Measurements from ENCODE around the gene SYP.
"Not testable (repeated sequence)": the region's sequence is repeated elsewhere in the genome, so short reads cannot be mapped to it uniquely, and the experiment has no call there.

Gene SYP

DNA sequence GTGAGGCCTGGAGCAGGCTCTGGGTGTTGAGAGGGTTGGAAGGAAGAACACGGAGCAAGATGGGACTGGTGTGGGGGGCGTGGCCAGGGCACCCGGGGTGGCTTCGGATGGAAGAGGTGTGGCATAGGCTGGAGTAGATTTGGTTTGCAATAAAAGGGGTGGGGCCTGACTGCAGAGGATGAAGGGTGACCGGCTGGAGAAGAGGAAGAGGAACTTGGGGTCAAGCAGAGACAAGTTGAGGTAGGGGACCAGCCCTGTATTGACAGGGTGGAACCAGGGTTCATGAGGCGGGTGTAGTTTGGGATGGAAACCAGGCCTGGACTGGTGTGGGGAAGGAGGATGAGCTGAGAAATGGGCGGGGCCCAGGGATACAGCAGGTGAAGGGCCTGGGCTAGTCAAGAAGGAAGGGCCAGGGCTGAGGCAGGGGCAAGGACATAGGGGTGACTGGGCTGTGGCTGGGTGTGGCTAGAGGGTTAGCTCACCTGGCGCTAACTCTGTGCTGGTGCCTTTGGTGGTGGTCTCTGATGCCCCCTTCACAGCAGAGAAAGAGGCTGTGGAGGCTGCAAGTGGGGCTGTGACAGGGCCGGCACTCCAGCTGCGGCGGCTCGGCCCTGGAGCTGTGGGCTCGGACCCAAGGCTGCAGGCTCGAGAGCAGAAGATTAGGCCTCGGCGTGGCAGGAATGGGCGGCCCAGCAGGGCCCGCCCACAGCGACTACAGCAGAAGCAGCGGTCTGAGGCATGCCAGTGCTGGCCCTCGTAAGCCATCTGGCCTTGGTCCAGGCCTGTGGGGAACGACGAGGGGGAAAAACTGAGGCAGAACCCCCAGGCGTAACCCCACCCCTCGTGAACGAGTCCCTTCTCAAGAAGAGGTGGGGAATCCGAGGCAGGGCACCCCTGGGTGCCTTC lies 23.3 kb downstream of the SYP start:
- TF ChIP-seq, protein P1, sequence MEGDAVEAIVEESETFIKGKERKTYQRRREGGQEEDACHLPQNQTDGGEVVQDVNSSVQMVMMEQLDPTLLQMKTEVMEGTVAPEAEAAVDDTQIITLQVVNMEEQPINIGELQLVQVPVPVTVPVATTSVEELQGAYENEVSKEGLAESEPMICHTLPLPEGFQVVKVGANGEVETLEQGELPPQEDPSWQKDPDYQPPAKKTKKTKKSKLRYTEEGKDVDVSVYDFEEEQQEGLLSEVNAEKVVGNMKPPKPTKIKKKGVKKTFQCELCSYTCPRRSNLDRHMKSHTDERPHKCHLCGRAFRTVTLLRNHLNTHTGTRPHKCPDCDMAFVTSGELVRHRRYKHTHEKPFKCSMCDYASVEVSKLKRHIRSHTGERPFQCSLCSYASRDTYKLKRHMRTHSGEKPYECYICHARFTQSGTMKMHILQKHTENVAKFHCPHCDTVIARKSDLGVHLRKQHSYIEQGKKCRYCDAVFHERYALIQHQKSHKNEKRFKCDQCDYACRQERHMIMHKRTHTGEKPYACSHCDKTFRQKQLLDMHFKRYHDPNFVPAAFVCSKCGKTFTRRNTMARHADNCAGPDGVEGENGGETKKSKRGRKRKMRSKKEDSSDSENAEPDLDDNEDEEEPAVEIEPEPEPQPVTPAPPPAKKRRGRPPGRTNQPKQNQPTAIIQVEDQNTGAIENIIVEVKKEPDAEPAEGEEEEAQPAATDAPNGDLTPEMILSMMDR (IDR thresholded peaks at IDR 0.05; ENCODE audit: low read depth, low read length), result no peak
- Histone ChIP-seq H3K36me3 (peaks cover 7% of the 10 kb centered on the region), H3K27me3 (ENCODE audit: insufficient read depth, low read depth, severe bottlenecking) (peaks cover 12% of the 10 kb centered on the region), H3K27ac (peak overlapping the region; percentile 77), H3K9me3 (ENCODE audit: severe bottlenecking) (no peaks in the 10 kb centered on the region), H3K4me3 (ENCODE audit: low read depth, low read length) (no peak overlapping the region)
- peak; percentile 67 for DNase-seq

DNA sequence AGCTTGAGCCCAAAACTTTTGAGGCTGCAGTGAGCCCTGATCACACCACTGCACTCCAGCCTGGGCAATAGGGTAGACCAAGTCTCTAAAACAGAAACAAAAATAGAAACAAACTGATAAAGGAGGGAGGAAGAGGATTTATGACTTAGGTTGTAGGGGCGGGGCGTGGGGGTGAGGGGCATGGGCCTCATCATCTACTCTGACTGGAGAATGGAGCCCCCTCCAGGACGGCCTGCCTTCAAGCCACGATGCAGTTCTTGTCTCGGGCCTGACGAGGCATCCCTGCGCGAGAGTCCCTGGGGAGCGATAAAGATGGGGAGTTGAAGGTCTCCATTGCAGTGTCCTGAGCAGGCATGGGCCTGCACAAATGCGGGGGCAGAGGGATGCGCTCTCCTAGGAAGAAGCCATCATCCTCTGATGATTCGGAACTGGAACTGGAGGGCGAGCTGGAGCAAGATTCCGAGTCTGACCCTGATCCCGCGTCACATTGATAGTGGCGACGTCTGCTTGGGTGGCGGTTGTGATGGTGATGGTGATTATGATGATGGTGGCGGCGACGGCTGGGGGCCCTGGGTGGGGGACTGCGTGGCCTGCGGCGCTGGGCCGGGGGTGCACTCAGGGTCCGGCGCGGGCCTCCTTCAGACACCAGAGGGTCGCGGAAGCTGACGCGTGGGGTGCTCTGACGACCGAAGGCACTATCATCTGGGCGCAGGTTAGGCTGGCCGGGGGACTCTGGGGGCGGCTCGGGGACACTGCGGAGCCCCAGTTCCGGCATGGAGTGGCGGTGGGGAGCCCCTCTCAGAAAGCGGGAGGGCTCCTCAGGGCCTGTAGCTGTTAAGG lies 24.3 kb downstream of the SYP start:
- DNase-seq, result no peak
- Histone ChIP-seq H3K27ac (no peak overlapping the region), H3K4me3 (ENCODE audit: low read depth, low read length) (no peak overlapping the region), H3K27me3 (ENCODE audit: insufficient read depth, low read depth, severe bottlenecking) (peaks cover 12% of the 10 kb centered on the region), H3K36me3 (peaks cover 7% of the 10 kb centered on the region), H3K9me3 (ENCODE audit: severe bottlenecking) (no peaks in the 10 kb centered on the region)
- TF ChIP-seq, protein P1 (IDR thresholded peaks at IDR 0.05; ENCODE audit: low read depth, low read length), result no peak

DNA sequence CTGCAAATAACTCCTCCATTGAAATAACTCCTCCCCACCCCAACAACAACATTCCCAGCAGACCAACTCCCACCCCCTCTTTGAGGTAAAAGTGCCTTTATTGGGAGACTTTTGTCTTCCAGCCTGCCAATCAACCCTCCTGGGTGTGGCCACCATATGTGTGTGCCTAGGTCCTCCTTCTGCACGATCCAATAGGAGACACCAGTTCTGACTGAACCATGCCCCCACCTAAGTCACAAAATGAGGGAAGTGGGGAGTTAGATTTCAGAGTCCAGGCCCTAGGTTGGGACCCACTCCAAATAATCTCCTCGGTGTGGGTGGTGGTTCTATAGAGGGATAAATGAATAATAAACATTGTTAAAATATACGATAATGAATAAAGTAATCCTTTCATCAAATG lies 25.3 kb downstream of the SYP start:
- Histone ChIP-seq H3K27me3 (ENCODE audit: insufficient read depth, low read depth, severe bottlenecking) (peaks cover 12% of the 10 kb centered on the region), H3K4me3 (ENCODE audit: low read depth, low read length) (no peak overlapping the region), H3K36me3 (peaks cover 7% of the 10 kb centered on the region), H3K9me3 (ENCODE audit: severe bottlenecking) (no peaks in the 10 kb centered on the region), H3K27ac (no peak overlapping the region)
- TF ChIP-seq, protein P1 (IDR thresholded peaks at IDR 0.05; ENCODE audit: low read depth, low read length), result no peak
- no peak for DNase-seq

DNA sequence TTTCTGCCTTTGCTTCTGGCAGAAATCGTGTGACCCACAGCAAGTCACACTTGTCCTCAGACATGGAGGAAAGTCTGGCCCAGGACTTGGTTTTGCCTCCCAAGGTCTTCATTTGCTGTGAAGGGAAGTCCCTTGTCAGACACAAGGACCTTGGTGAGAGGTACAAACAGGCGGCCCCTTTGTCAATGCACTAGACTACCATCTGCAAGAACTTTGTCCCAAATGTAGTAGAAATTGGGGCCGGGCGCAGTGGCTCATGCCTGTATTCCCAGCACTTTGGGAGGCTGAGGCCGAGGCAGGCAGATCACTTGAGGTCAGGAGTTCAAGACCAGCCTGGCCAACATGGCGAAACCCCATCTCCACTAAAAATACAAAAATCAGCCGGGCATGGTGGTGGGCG lies 26.4 kb downstream of the SYP start:
- H3K36me3 ChIP-seq; DNase-seq; H3K9me3 ChIP-seq (ENCODE audit: severe bottlenecking); H3K27ac ChIP-seq; H3K4me3 ChIP-seq (ENCODE audit: low read depth, low read length): not testable (repeated sequence)
- peaks cover 12% of the 10 kb centered on the region for H3K27me3 ChIP-seq (ENCODE audit: insufficient read depth, low read depth, severe bottlenecking)

DNA sequence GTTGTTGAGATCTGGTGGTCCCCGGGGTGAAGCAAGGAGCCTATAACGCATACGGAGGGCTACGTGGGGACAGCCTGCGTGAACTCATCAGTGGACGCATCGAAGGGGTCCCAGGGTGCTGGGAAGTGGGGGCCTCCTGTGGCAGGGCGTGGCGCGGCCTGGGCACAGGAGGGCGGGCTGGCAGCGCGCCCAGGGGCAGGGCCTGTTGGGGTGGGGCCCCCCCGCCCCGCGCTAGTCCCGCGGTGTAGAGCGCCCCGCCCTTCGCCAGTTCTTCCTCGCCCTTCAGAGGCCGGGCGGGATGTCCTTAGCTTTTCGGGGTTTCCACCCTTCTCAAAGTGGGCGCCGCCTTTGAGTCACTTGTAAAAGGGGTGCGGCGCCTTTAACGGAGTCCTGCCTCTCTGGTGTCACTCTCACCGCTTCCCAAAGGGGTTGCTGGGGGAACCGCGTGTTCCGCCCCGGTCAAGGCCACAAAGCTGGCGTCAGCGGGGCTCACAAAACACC lies 27.7 kb downstream of the SYP start:
- H3K27ac ChIP-seq, result peak overlapping the region; percentile 59
- TF ChIP-seq, protein P1 (IDR thresholded peaks at IDR 0.05; ENCODE audit: low read depth, low read length), result no peak
- no peaks in the 10 kb centered on the region for H3K9me3 ChIP-seq (ENCODE audit: severe bottlenecking)
- peak overlapping the region; percentile 48 for H3K4me3 ChIP-seq (ENCODE audit: low read depth, low read length)
- peaks cover 4% of the 10 kb centered on the region for H3K36me3 ChIP-seq
- H3K27me3 ChIP-seq (ENCODE audit: insufficient read depth, low read depth, severe bottlenecking), result peaks cover 12% of the 10 kb centered on the region
- DNase-seq, result no peak

DNA sequence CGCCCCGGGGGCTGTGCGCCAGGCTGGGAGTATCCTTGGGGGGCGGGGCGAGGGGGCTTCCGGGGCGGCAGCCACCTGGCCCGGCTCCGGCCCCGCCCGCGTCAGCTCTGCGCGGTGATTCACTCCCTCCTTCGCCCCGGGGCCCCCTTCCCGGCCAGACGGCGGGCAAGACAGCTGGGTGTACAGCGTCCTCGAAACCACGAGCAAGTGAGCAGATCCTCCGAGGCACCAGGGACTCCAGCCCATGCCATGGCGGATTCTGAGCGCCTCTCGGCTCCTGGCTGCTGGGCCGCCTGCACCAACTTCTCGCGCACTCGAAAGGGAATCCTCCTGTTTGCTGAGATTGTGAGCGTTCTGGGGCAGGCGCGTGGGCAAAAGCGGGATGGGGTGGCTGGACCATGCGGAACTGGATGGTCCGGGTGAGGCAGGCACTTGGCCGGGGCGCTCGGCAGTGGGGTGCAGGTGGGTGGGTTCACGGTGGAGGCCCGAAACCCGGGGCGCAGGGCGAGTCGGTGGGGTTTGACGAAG lies 28.2 kb downstream of the SYP start, which contains the start of gene PLP2:
TSS of gene PLP2 (plus strand) at position 147 of the 528 bp plus-strand sequence. CDS start at position 250, 103 bp downstream.
- DNase-seq, result peak; percentile 50

More for the DNA sequence above, 28.2 kb downstream of the SYP start, which contains the start of gene PLP2:
- TF ChIP-seq, protein P1 (IDR thresholded peaks at IDR 0.05; ENCODE audit: low read depth, low read length), result no peak
- Histone ChIP-seq H3K27ac (peak within 1 kb of the TSS; percentile 59), H3K27me3 (ENCODE audit: insufficient read depth, low read depth, severe bottlenecking) (peaks cover 12% of the 10 kb centered on the region), H3K9me3 (ENCODE audit: severe bottlenecking) (no peaks in the 10 kb centered on the region), H3K4me3 (ENCODE audit: low read depth, low read length) (peak within 1 kb of the TSS; percentile 48), H3K36me3 (peaks cover 4% of the 10 kb centered on the region)
